A673 (cell line): ENCODE results near the gene FARP2. TPM values are rescaled to one million over a fixed set of nuclear protein-coding genes. Genes with fewer than 3 reads are reported as not detected.

ENCODE experiments used
- BruUV-seq: library from RNA; stranded (reverse); fragments of 400-500 nt; replicated peaks from 2 replicates; lab custom pipeline; 2021; lab: Mats Ljungman, UMichigan
- CTCF ChIA-PET: fragments of 300-600 bp; sonication (Branson Sonifier 250); formaldehyde crosslinking; loops from one replicate; lab custom pipeline; 2022; ENCODE audit warnings: antibody characterized with exemption; lab: Charles Lee
- POLR2A ChIA-PET: fragments of 300-600 bp; sonication (Branson Sonifier 250); formaldehyde crosslinking; loops from one replicate; lab custom pipeline; 2022; ENCODE audit warnings: antibody characterized with exemption; ENCODE audit not compliant: low non-redundant PET; lab: Charles Lee
- DNase-seq: peaks from one replicate; pipeline ENCODE4 v3.0.0-alpha.2; 2015; ENCODE audit warnings: low spot score
- H3K27ac ChIP-seq: fragments of 200-600 bp; sonication (generic); 2 replicates; pipeline ENCODE4 v1.5.1; 2016; ENCODE audit warnings: mixed run types, low read depth, mild to moderate bottlenecking, mixed read lengths, antibody characterized with exemption, low read length; ENCODE audit not compliant: poor library complexity, severe bottlenecking
- H3K27me3 ChIP-seq: fragments of 200-600 bp; sonication (generic); replicated peaks from 2 replicates; pipeline ENCODE4 v1.6.1; 2017; ENCODE audit warnings: mixed run types, low read depth, mild to moderate bottlenecking, mixed read lengths, antibody characterized with exemption, low read length; ENCODE audit not compliant: insufficient read depth, poor library complexity
- H3K36me3 ChIP-seq: fragments of 200-600 bp; sonication (generic); 2 replicates; pipeline ENCODE4 v1.6.1; 2016; ENCODE audit warnings: mixed run types, mild to moderate bottlenecking, mixed read lengths, antibody characterized with exemption, low read length; ENCODE audit not compliant: insufficient read depth, poor library complexity, severe bottlenecking
- H3K4me1 ChIP-seq: fragments of 200-600 bp; sonication (generic); 2 replicates; pipeline ENCODE4 v1.6.1; 2017; ENCODE audit warnings: mixed run types, mild to moderate bottlenecking, mixed read lengths, antibody characterized with exemption, low read length; ENCODE audit not compliant: insufficient read depth, poor library complexity, severe bottlenecking
- H3K4me3 ChIP-seq: fragments of 200-600 bp; sonication (generic); 2 replicates; pipeline ENCODE4 v1.5.1; 2016; ENCODE audit warnings: low read depth, mixed run types, mild to moderate bottlenecking, mixed read lengths, low read length; ENCODE audit not compliant: poor library complexity, severe bottlenecking
- H3K9me3 ChIP-seq: fragments of 200-600 bp; sonication (generic); 2 replicates; pipeline ENCODE4 v1.6.1; 2016; ENCODE audit warnings: mixed run types, low read depth, mild to moderate bottlenecking, mixed read lengths, antibody characterized with exemption, low read length; ENCODE audit not compliant: poor library complexity, severe bottlenecking
- EZH2 ChIP-seq: fragments of 200-600 bp; sonication (generic); IDR thresholded peaks from 2 replicates; pipeline ENCODE4 v1.6.1; 2017; ENCODE audit warnings: borderline replicate concordance, low read depth, mild to moderate bottlenecking, mixed read lengths, antibody characterized with exemption, low read length; ENCODE audit not compliant: poor library complexity, severe bottlenecking
- intact Hi-C: fragments of 100-400 bp; cut with micrococcal nuclease; formaldehyde crosslinking; loops from one replicate; pipeline ENCODE4 v1.10.0; 2022; ENCODE audit not compliant: unreplicated experiment
- total RNA-seq: library from RNA; stranded (reverse); gene quantifications from 2 replicates; pipeline ENCODE4 v1.2.3, GENCODE V29; 2021
- TF ChIP-seq, protein P1 (sequence below): fragments of 300-800, 200-600 bp; sonication (generic); conservative IDR thresholded peaks from 2 replicates; pipeline ENCODE4 v1.5.1; 2017; ENCODE audit warnings: low read depth, mild to moderate bottlenecking, antibody characterized with exemption, low read length, moderate library complexity, mixed read lengths

FARP2 gene
- total RNA-seq, 1 experiment from 2014 or later, result 53.3 TPM

DNA sequence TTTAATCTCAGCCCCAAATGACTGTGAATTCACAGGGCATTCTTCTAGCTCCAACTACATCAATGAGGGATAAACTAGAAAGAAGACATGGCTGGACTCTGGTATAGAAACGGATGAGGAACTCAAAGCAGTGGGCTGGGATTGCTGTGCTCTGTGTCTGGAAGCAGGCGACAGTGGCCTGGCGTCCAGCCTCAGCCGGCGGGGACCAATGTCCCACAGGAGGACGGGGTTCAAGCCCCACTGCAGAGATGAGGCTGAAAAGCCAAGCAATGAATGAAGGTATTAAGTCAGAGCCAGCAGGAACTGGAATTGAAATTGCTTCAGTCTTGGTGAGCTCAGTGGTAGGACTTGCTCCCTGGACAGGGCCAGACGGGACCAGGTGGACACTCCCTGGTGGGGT is 178.2 kb downstream of the FARP2 start:
- intact Hi-C loops, result no loop called here
- ChIA-PET CTCF (no interaction called here), POLR2A (no interaction called here)
- Histone ChIP-seq H3K4me1 (no peaks in the 10 kb centered on the region), H3K4me3 (no peak overlapping the region), H3K36me3 (no peaks in the 10 kb centered on the region), H3K9me3 (no peaks in the 10 kb centered on the region), H3K27ac (no peak overlapping the region), H3K27me3 (no peaks in the 10 kb centered on the region)
- TF ChIP-seq EZH2, result no peak
- TF ChIP-seq, protein P1, sequence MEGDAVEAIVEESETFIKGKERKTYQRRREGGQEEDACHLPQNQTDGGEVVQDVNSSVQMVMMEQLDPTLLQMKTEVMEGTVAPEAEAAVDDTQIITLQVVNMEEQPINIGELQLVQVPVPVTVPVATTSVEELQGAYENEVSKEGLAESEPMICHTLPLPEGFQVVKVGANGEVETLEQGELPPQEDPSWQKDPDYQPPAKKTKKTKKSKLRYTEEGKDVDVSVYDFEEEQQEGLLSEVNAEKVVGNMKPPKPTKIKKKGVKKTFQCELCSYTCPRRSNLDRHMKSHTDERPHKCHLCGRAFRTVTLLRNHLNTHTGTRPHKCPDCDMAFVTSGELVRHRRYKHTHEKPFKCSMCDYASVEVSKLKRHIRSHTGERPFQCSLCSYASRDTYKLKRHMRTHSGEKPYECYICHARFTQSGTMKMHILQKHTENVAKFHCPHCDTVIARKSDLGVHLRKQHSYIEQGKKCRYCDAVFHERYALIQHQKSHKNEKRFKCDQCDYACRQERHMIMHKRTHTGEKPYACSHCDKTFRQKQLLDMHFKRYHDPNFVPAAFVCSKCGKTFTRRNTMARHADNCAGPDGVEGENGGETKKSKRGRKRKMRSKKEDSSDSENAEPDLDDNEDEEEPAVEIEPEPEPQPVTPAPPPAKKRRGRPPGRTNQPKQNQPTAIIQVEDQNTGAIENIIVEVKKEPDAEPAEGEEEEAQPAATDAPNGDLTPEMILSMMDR, result no peak
- BruUV-seq, result no TSS peak
- DNase-seq, result no peak

DNA sequence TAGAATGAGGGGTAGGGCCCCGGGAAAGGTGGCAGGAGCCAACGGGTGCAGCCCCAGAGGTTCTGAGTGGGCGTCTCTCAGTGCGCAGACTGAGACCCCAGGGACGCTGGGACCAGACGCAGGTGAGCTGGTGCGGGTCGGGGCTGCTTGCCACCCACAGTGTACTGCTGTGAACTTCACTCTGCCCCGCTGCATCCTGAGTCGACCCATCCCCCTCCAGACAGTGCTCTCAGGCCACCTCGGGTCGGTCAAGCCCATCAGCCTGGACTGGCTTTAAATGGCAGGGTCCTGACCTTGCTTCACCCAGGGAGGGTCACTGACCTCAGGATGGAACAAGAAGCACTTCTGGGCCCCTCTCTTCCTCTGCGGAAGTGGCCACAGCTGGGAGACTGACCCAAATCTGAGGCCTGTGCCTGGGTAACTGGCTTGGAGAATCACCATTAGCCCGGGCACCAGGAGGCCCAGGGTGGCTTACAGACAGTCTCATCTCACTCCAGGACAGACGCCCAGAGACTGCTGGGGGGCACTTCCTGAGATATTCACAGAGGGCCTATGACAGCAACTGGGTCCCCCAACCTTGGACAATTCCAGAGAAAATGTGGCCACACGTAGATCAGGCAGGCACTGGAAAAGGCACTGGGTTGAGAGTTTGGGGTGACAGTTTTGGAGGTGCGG is 178.8 kb downstream of the FARP2 start:
- no TSS peak for BruUV-seq
- no peak for DNase-seq

GRCh38 chr2:241535871-241536655 is 180.0 kb downstream of the FARP2 start:
- TF ChIP-seq, protein P1, result no peak
- TF ChIP-seq EZH2, result no peak
- POLR2A ChIA-PET, result no interaction called here

More for the DNA sequence above, 178.8 kb downstream of the FARP2 start:
- H3K27me3 ChIP-seq, result no peaks in the 10 kb centered on the region
- intact Hi-C loops, result no loop called here
- H3K9me3 ChIP-seq, result no peaks in the 10 kb centered on the region
- CTCF ChIA-PET, result no interaction called here
- POLR2A ChIA-PET, result no interaction called here
- no peaks in the 10 kb centered on the region for H3K4me1 ChIP-seq
- TF ChIP-seq EZH2, result no peak
- TF ChIP-seq, protein P1, result no peak
- H3K4me3 ChIP-seq, result no peak overlapping the region
- no peaks in the 10 kb centered on the region for H3K36me3 ChIP-seq
- no peak overlapping the region for H3K27ac ChIP-seq

More at GRCh38 chr2:241535871-241536655, 180.0 kb downstream of the FARP2 start:
- no peak overlapping the region for H3K27ac ChIP-seq
- H3K27me3 ChIP-seq, result no peaks in the 10 kb centered on the region
- intact Hi-C loops, result no loop called here
- H3K4me1 ChIP-seq, result peaks cover 6% of the 10 kb centered on the region
- no peaks in the 10 kb centered on the region for H3K9me3 ChIP-seq
- BruUV-seq, result no TSS peak
- DNase-seq, result no peak
- no peak overlapping the region for H3K4me3 ChIP-seq
- CTCF ChIA-PET, result no interaction called here
- H3K36me3 ChIP-seq, result no peaks in the 10 kb centered on the region
